ENCODE data around the gene AKNAD1. TPM values are rescaled to one million over a fixed set of nuclear protein-coding genes. Genes with fewer than 3 reads are reported as not detected.

Gene AKNAD1
- total RNA-seq, 1 experiment from 2014 or later: not detected

- no peak for DNase-seq
- Histone ChIP-seq H3K27me3 (no peaks in the 10 kb centered on the region), H3K4me3 (no peak overlapping the region), H3K9me3 (peaks cover 8% of the 10 kb centered on the region; the same call in 1 of the 2 replicates), H3K36me3 (peaks cover 71% of the 10 kb centered on the region)
These were observed 77.4 kb downstream of the AKNAD1 start for GRCh38 chr1:108779455-108779854.

GRCh38 chr1:108777839-108778238 is 79.1 kb downstream of the AKNAD1 start:
- no peaks in the 10 kb centered on the region for H3K27me3 ChIP-seq
- H3K4me3 ChIP-seq: no peak overlapping the region
- H3K9me3 ChIP-seq: no peaks in the 10 kb centered on the region
- no peak for DNase-seq
- H3K36me3 ChIP-seq: peaks cover 68% of the 10 kb centered on the region

GRCh38 chr1:108767708-108768107 is 89.2 kb downstream of the AKNAD1 start:
- Histone ChIP-seq H3K4me3 (no peak overlapping the region), H3K9me3 (no peaks in the 10 kb centered on the region), H3K36me3 (peaks cover 54% of the 10 kb centered on the region), H3K27me3 (no peaks in the 10 kb centered on the region)
- no peak for DNase-seq

GRCh38 chr1:108767115-108767514 is 89.8 kb downstream of the AKNAD1 start:
- no peak for DNase-seq
- Histone ChIP-seq H3K36me3 (peaks cover 56% of the 10 kb centered on the region), H3K9me3 (no peaks in the 10 kb centered on the region), H3K4me3 (no peak overlapping the region), H3K27me3 (no peaks in the 10 kb centered on the region)

Other genes with a start within 250 kb of the AKNAD1 start
- gene HENMT1, start 196.0 kb downstream of the AKNAD1 start, total RNA-seq (2014; rRNA removed; shearing (Covaris generic); ENCODE audit: low replicate concordance): 12.3 and 20.2 TPM in 2 replicates
- gene PRPF38B, start 164.8 kb downstream of the AKNAD1 start, total RNA-seq (2014; rRNA removed; shearing (Covaris generic); ENCODE audit: low replicate concordance): 20.9 and 31.5 TPM in 2 replicates
- 0.07 and 0.81 TPM in 2 replicates for gene FNDC7, start 144.2 kb downstream of the AKNAD1 start, total RNA-seq (2014; rRNA removed; shearing (Covaris generic); ENCODE audit: low replicate concordance)
- 20.9 and 30.1 TPM in 2 replicates for gene STXBP3, start 110.4 kb downstream of the AKNAD1 start, total RNA-seq (2014; rRNA removed; shearing (Covaris generic); ENCODE audit: low replicate concordance)
- 79.9 and 96.6 TPM in 2 replicates for gene GPSM2, start 19.9 kb upstream of the AKNAD1 start, total RNA-seq (2014; rRNA removed; shearing (Covaris generic); ENCODE audit: low replicate concordance)
- gene CLCC1, start 106.4 kb upstream of the AKNAD1 start, total RNA-seq (2014; rRNA removed; shearing (Covaris generic); ENCODE audit: low replicate concordance): 58.3 and 76.3 TPM in 2 replicates
- 19.5 and 23.7 TPM in 2 replicates for gene WDR47, start 185.0 kb upstream of the AKNAD1 start, total RNA-seq (2014; rRNA removed; shearing (Covaris generic); ENCODE audit: low replicate concordance)
- gene TAF13, start 218.9 kb upstream of the AKNAD1 start, total RNA-seq (2014; rRNA removed; shearing (Covaris generic); ENCODE audit: low replicate concordance): 37.6 and 71.7 TPM in 2 replicates
- 43.4 and 61.3 TPM in 2 replicates for gene TMEM167B, start 233.7 kb upstream of the AKNAD1 start, total RNA-seq (2014; rRNA removed; shearing (Covaris generic); ENCODE audit: low replicate concordance)

All from MG63 (cell line).